BJ (cell line): ENCODE measurements around the gene RPE65. TPM values are rescaled to one million over a fixed set of nuclear protein-coding genes. Genes with fewer than 3 reads are reported as not detected.

Experiments
- CTCF ChIA-PET: fragments of 350-600 bp; formaldehyde crosslinking; extraction: SDS; loops from one replicate; lab custom pipeline; 2021; ENCODE audit warnings: antibody characterized with exemption, inconsistent platforms; lab: Yijun Ruan, JAX
- POLR2A ChIA-PET: fragments of 300-600 bp; sonication (Branson Sonifier 250); formaldehyde crosslinking; extraction: SDS; loops from one replicate; lab custom pipeline; 2021; ENCODE audit warnings: antibody characterized with exemption; lab: Charles Lee
- DNase-seq: peaks from one replicate; pipeline ENCODE4 v3.0.0-alpha.2; 2011; ENCODE audit warnings: low read depth
- H3K27me3 ChIP-seq: 2 replicates; pipeline ENCODE4 v1.6.0; 2011; ENCODE audit warnings: low read length; ENCODE audit not compliant: control insufficient read depth, insufficient read depth
- H3K36me3 ChIP-seq: 2 replicates; pipeline ENCODE4 v1.5.1; 2011; ENCODE audit warnings: low read length; ENCODE audit not compliant: control insufficient read depth, insufficient read depth
- H3K4me3 ChIP-seq: 2 replicates; pipeline ENCODE4 v1.5.1; 2011; ENCODE audit warnings: low read depth, mild to moderate bottlenecking, control low read depth, low read length
- polyA plus RNA-seq: library from polyadenylated mRNA; depleted of rRNA; stranded (reverse); fragments of >200 nt; gene quantifications from 2 replicates; pipeline ENCODE4 v1.2.3, GENCODE V29; 2011
- TF ChIP-seq, protein P1 (sequence below): IDR thresholded peaks from 2 replicates; pipeline ENCODE4 v1.5.1; 2011; ENCODE audit warnings: low read depth, mild to moderate bottlenecking, control low read depth, inconsistent platforms, low read length, moderate library complexity; ENCODE audit not compliant: insufficient read depth

The RPE65 gene
- polyA plus RNA-seq, 1 experiment = not detected

DNA sequence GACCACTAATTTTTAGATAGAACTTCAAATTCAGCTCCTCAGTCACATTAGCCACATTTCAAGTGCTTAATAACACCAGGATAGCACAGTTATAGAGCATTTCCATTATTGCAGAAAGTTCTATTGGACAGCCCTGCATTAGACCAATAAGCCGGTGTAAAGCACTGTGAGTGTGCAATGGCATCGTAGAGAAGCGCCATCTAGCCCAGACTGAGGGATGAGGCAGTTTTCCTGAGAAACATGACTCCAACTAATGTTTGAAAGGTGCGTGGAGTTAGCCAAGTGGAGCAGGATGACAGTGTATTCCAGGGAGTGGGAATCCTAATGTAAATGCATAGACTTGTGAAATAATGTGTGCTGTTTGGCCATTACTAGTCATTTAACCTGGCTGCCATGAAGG lies 7.7 kb downstream of the RPE65 start:
- POLR2A ChIA-PET = no interaction called here
- Histone ChIP-seq H3K4me3 (no peak overlapping the region), H3K36me3 (no peaks in the 10 kb centered on the region), H3K27me3 (no peaks in the 10 kb centered on the region)
- CTCF ChIA-PET = interaction anchor here (0.9 to 2.6 kb wide), 6 partner anchors 23 to 325 kb away, joined by 3 to 19 read pairs (median 4); no protein-coding TSS in a partner anchor
- DNase-seq = no peak
- TF ChIP-seq, protein P1, sequence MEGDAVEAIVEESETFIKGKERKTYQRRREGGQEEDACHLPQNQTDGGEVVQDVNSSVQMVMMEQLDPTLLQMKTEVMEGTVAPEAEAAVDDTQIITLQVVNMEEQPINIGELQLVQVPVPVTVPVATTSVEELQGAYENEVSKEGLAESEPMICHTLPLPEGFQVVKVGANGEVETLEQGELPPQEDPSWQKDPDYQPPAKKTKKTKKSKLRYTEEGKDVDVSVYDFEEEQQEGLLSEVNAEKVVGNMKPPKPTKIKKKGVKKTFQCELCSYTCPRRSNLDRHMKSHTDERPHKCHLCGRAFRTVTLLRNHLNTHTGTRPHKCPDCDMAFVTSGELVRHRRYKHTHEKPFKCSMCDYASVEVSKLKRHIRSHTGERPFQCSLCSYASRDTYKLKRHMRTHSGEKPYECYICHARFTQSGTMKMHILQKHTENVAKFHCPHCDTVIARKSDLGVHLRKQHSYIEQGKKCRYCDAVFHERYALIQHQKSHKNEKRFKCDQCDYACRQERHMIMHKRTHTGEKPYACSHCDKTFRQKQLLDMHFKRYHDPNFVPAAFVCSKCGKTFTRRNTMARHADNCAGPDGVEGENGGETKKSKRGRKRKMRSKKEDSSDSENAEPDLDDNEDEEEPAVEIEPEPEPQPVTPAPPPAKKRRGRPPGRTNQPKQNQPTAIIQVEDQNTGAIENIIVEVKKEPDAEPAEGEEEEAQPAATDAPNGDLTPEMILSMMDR = no peak

DNA sequence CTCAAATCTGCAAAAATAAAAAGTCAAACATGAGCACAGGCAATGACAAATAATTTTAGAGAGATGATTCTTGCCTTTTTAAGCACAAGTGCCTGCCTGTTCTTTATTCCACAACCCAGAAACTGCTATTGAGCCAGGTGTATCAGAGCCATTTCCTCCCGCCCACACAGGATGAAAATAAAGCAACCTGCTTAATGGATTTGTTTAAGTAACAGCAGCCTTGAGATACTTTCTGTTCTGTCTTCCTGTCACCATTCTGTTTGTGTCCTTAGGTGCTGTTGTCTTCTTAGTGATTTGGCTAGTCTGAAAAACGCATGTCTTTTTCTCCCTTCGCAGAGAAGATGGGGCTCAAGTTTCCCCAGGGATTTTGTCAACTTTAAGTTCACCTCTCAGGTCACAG lies 11.4 kb downstream of the RPE65 start:
- H3K36me3 ChIP-seq = no peaks in the 10 kb centered on the region
- H3K4me3 ChIP-seq = no peak overlapping the region
- no peaks in the 10 kb centered on the region for H3K27me3 ChIP-seq
- no peak for DNase-seq
- ChIA-PET POLR2A (no interaction called here), CTCF (interaction anchor here (1.2 kb wide), 2 partner anchors 8 to 12 kb away, joined by 3 to 4 read pairs; no protein-coding TSS in a partner anchor)
- TF ChIP-seq, protein P1 = no peak

DNA sequence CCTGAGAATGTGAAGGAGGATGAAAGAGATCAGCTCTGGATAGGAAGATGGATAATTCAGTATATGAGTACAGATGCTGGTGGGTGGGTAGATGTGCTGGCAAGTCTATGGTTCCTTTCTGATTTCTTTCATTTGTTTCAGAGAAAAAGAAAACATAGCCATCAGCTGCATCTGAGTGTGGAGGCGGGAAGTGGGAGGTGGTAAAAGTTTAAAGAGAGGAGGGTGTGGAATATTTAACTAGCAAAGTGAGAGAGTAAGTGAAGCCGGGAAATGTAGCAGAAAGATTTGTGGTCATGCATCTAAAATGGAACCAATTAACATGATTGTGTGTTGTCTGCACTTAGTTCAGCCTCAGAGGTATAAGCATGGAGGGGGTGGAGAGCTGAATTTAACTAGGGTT lies 16.4 kb downstream of the RPE65 start:
- H3K27me3 ChIP-seq = peaks cover 1% of the 10 kb centered on the region; the same call in 1 of the 2 replicates
- POLR2A ChIA-PET = no interaction called here
- no peak for DNase-seq
- no peaks in the 10 kb centered on the region for H3K36me3 ChIP-seq
- TF ChIP-seq, protein P1 = no peak
- H3K4me3 ChIP-seq = no peak overlapping the region
- CTCF ChIA-PET = no interaction called here

DNA sequence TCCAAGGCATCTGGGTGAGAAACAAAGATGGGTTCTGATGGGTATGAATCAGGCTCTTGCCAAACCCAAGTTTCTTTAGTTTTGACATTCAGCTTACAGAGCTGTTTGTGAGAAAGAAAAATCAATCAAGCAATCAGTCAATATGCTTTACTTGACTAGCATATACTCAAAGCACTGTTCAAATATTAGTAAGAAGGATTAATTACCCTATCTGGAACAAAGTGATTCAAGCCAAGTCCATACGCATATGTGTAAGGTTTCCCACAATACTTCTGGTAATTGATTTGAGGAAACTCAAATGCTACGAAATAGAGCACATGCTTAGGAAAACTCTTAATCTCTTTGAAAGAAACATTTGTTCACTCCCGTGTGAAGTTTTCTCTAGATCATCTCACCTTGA lies 18.7 kb downstream of the RPE65 start:
- ChIA-PET CTCF (interaction anchor here (1.0 to 1.1 kb wide), 2 partner anchors 12 to 25 kb away, joined by 3 read pairs; no protein-coding TSS in a partner anchor), POLR2A (no interaction called here)
- TF ChIP-seq, protein P1 = no peak

DNA sequence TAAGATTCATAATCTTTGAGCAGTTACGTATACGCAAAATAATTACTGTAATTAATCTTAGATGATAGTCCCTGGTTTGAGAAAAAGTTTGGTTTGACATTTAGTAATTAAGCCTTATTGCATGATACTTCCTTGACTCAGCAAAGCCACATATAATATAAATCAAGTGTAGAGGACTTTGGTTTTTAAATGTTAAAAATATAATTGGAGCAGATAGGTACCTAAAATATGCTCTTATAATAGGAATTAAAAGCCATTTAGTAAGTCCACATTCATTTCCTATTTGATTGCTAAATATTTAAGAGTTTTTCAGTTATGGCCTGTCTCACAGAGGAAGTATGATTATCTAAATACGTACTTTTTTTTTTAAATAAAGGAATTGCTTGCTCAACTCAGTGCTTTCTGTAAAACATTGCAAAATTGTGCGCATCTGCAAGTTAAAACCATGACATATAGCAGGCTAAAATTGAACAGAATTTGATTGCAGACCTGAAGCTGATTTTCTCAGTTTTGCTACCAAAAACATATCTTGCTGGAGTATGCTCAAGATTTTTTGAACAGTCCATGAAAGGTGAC lies 20.4 kb downstream of the RPE65 start:
- Histone ChIP-seq H3K27me3 (peaks cover 1% of the 10 kb centered on the region; the same call in 1 of the 2 replicates), H3K4me3 (no peak overlapping the region), H3K36me3 (no peaks in the 10 kb centered on the region)
- DNase-seq = no peak
- ChIA-PET CTCF (interaction anchor here (0.7 to 2.4 kb wide), 2 partner anchors 14 to 573 kb away, joined by 3 to 8 read pairs; no protein-coding TSS in a partner anchor), POLR2A (no interaction called here)
- TF ChIP-seq, protein P1 = no peak

More for the DNA sequence above, 18.7 kb downstream of the RPE65 start:
- Histone ChIP-seq H3K27me3 (peaks cover 1% of the 10 kb centered on the region; the same call in 1 of the 2 replicates), H3K36me3 (no peaks in the 10 kb centered on the region), H3K4me3 (no peak overlapping the region)
- DNase-seq = no peak
